ENCODE data around the gene PRR22. TPM values are rescaled to one million over a fixed set of nuclear protein-coding genes. Genes with fewer than 3 reads are reported as not detected.
A peak's percentile ranks its signal among the peaks of the same experiment; 100 is the strongest.

Gene PRR22
- polyA plus RNA-seq, 1 donor from 2014 or later = 0.97 TPM

GRCh38 chr19:5789886-5790558, 5.5 kb upstream of the PRR22 start:
- no peaks in the 10 kb centered on the region for H3K27me3 ChIP-seq (ENCODE audit: insufficient read depth, low read depth, low read length)
- no peaks in the 10 kb centered on the region for H4K20me1 ChIP-seq (ENCODE audit: insufficient read depth)
- H3K9me3 ChIP-seq (ENCODE audit: low read length) = no peaks in the 10 kb centered on the region
- peak overlapping the region; percentile 74 for H3K4me2 ChIP-seq (ENCODE audit: low read length)
- TF ChIP-seq REST (IDR thresholded peaks at IDR 0.05; ENCODE audit: borderline replicate concordance) (no peak), RAD21 (conservative IDR thresholded peaks at IDR 0.05) (no peak), CTCF (IDR thresholded peaks at IDR 0.05; ENCODE audit: poor library complexity, severe bottlenecking) (no peak), TAF1 (IDR thresholded peaks at IDR 0.05; ENCODE audit: low read depth) (no peak), POLR2AphosphoS5 (IDR thresholded peaks at IDR 0.05) (no peak), MXI1 (conservative IDR thresholded peaks at IDR 0.05; ENCODE audit: poor library complexity, severe bottlenecking) (no peak), SMC3 (conservative IDR thresholded peaks at IDR 0.05; ENCODE audit: poor library complexity) (no peak), EZH2 (IDR thresholded peaks at IDR 0.05; ENCODE audit: borderline replicate concordance, insufficient read depth, low read length, poor library complexity, severe bottlenecking) (no peak), EP300 (conservative IDR thresholded peaks at IDR 0.05; ENCODE audit: poor library complexity, severe bottlenecking) (no peak)
- H3K9ac ChIP-seq (ENCODE audit: low read length) = no peak overlapping the region
- no peaks in the 10 kb centered on the region for H3K36me3 ChIP-seq (ENCODE audit: insufficient read depth, low read length)
- H3K27ac ChIP-seq (ENCODE audit: low read length) = no peak overlapping the region
- H3K4me3 ChIP-seq (ENCODE audit: low read length) = peak overlapping the region; percentile 86
- H3K79me2 ChIP-seq (replicated peaks; ENCODE audit: insufficient read depth, low read length) = no peaks in the 10 kb centered on the region
- no peaks in the 10 kb centered on the region for H3K9me2 ChIP-seq (ENCODE audit: insufficient read depth, low read length)
- H3F3A ChIP-seq (ENCODE audit: insufficient read depth, low read length, poor library complexity, severe bottlenecking) = no peaks in the 10 kb centered on the region
- H2AFZ ChIP-seq (ENCODE audit: low read depth, low read length) = no peak overlapping the region

GRCh38 chr19:5789351-5789761, 4.8 kb upstream of the PRR22 start:
- Histone ChIP-seq H3K9ac (ENCODE audit: low read length) (no peak overlapping the region), H3K27me3 (ENCODE audit: insufficient read depth, low read depth, low read length) (no peaks in the 10 kb centered on the region), H3K4me3 (ENCODE audit: low read length) (no peak overlapping the region), H3K9me3 (ENCODE audit: low read length) (no peaks in the 10 kb centered on the region), H3K27ac (ENCODE audit: low read length) (no peak overlapping the region), H3F3A (ENCODE audit: insufficient read depth, low read length, poor library complexity, severe bottlenecking) (no peaks in the 10 kb centered on the region), H3K79me2 (replicated peaks; ENCODE audit: insufficient read depth, low read length) (no peaks in the 10 kb centered on the region), H3K9me2 (ENCODE audit: insufficient read depth, low read length) (no peaks in the 10 kb centered on the region), H4K20me1 (ENCODE audit: insufficient read depth) (no peaks in the 10 kb centered on the region), H2AFZ (ENCODE audit: low read depth, low read length) (no peak overlapping the region), H3K4me2 (ENCODE audit: low read length) (no peak overlapping the region), H3K36me3 (ENCODE audit: insufficient read depth, low read length) (no peaks in the 10 kb centered on the region)
- TF ChIP-seq EZH2 (IDR thresholded peaks at IDR 0.05; ENCODE audit: borderline replicate concordance, insufficient read depth, low read length, poor library complexity, severe bottlenecking) (no peak), EP300 (conservative IDR thresholded peaks at IDR 0.05; ENCODE audit: poor library complexity, severe bottlenecking) (no peak), SMC3 (conservative IDR thresholded peaks at IDR 0.05; ENCODE audit: poor library complexity) (no peak), TAF1 (IDR thresholded peaks at IDR 0.05; ENCODE audit: low read depth) (no peak), POLR2AphosphoS5 (IDR thresholded peaks at IDR 0.05) (no peak), CTCF (IDR thresholded peaks at IDR 0.05; ENCODE audit: poor library complexity, severe bottlenecking) (no peak), RAD21 (conservative IDR thresholded peaks at IDR 0.05) (no peak), REST (IDR thresholded peaks at IDR 0.05; ENCODE audit: borderline replicate concordance) (no peak), MXI1 (conservative IDR thresholded peaks at IDR 0.05; ENCODE audit: poor library complexity, severe bottlenecking) (no peak)

Measured in neural cell (in vitro differentiated cells).